GM18507 (cell line): ENCODE results near the gene CCDC92.

Source experiments
- DNase-seq: peaks from one replicate; pipeline ENCODE4 v3.0.0; 2011; ENCODE audit warnings: low read depth; ENCODE audit not compliant: insufficient read length; ENCODE audit errors: extremely low spot score
- FAIRE-seq: peaks from 2 replicates; lab custom pipeline; 2011; peaks lifted over from hg19 to GRCh38; lab: Jason Lieb, UNC

The CCDC92 gene

DNA sequence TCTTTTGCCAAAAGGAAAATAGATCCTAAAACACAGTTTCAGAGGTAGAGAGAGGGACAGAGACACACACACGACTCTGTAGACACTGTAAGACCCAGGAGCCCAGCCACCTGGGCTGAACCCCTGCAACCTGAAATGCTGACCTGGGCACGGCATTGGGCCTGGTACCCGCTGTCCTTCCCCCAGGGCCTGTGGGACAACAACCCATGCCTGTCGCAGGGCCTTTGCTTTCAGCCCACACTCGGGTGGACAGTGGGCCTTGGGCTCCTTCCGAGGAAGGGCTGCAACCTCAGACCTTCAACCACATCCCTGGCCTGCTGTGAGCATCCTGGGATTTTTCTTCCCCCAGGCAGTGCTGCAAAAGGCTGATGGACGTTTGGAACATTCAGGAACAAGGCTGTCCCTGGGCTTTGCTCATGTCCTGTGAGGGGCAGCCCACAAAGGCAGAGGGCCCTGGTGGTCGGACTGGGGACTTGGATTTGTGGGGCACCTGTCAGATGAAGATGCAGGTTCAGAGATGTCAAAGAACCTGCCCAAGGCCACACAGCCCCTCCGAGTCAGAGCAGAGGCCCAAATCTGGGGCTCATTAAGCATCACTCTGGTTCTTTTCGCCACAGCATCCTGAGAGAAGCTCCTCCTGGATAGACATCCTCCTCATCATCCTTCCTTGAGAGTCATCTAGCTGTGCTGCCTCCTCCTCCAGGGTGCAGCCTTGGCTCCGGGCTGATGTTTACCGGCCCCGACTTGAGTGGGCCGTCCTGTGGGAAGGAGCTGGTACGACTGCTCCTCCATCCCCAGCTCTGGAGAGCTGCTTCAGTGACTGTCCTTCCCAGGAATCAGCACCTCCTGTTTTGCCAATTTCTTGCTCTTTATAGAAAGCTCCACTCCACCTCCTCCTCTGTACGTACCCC lies 32.7 kb downstream of the CCDC92 start:
- DNase-seq = no peak
- FAIRE-seq = no peak

DNA sequence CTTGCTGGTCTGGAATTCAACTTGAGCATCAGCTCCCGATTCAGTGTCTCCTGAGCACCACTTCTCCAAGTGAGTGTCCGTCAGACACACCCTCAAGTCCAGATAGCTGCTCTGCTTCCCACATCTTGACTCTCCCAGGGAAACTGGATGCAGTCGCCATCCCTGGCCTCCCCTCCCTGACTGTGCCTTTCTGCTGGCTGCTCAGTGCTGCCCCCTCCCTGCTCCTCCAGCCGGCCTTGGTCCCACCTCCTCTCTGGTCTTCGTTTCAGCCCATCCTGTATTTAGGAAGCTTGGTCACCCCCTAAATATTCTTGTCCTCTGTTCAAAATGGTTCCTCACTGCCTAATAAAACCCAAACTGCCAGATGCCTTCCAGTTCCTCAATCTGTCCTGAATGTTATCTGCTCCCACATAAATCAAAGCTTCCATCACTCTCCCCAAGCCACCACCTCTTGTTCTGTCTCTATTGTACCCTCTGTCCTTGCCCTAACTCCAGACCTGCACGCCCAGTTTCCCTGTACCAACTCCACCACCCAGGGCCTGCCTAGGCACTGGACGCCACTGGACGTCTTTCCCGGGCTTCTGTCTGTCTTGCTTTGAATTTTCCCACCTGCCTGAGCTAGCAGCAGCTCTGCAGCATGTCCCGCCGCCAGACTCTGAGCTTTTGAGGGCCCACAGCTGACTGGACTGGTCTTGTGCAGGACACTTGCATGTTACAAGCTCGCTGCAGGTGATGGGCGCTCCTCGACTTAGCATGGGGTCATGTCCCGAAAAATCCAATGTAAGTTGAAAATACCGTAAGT lies 33.8 kb downstream of the CCDC92 start:
- FAIRE-seq = no peak
- no peak for DNase-seq

DNA sequence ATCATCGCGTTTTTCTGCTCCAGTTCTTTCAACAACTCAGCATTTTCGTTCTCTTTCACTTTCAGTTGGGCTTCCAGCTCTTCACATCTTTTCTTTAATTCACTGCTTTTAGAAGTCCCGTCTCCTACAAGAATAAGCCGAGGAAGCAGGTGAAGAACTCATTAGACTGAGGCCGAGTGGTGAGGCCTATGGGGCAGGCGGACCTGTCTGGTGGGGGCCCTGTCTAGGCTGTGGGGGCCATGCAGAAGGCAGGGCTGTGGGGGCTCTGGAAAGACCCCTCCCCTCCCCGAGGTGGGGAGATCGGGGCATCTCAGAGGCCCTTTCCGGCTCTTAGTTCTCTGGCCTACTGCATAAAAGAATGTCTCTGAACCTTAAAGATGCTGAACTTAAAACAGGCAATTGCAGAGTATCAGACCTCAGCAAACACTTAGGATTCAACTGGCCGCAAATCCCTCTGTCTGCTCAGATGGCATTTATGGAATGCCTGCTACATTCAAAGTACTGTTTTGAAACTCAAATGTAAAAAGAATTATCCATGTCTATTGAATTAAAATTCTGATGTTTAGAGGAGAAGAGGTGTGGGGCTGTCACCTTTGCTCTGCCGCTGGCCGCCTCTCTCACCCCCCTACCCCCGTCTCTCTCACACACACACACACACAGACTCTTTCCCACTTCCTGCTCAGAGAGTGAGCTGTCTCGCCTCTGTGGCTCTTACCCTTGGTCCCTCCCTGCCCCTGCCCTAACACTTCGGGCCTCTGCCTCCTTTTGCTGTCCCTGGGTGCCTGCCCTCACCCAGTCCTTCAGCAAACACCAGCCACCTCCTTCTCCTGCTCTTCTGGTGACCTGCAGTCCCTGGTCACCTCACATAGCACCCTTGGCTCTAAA lies 34.7 kb downstream of the CCDC92 start:
- FAIRE-seq (no peak), DNase-seq (no peak)

DNA sequence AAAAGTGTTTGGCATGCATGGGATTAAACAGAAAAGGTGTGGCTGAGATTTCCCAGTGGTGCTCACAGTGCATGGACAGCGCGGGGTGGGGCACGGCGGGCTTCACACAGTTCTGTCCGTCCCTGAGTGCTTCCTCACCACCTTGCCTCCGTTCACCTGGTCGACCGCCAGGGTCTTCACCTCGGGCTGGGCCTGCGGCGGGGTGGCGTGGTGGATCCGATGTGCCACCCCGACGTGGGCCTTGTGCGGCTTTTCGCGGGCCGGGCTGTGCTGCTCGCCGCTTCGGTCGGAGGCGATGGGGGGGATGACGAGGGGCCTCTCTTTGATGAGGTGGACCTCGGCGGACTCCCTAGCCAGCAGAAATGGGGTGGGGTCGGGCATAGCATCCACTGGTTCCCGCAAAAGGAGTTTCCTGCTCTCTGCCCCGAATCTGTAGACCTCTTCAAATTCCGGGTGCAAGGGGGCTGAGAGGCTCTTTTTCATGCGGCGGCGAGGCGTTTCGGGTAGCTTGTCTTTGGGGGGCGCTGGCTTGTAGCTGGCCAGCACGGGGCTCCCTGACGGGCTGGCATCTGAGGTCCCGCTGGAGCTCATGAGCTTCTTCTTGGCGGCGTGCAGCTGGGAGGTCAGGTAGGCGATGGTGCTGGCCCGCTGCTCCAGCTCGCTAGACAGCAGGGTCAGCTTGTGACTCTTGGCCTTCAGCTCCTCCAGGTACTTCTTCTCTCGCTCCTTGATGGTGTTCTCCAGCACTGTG lies 35.5 kb downstream of the CCDC92 start:
- no peak for DNase-seq
- no peak for FAIRE-seq

DNA sequence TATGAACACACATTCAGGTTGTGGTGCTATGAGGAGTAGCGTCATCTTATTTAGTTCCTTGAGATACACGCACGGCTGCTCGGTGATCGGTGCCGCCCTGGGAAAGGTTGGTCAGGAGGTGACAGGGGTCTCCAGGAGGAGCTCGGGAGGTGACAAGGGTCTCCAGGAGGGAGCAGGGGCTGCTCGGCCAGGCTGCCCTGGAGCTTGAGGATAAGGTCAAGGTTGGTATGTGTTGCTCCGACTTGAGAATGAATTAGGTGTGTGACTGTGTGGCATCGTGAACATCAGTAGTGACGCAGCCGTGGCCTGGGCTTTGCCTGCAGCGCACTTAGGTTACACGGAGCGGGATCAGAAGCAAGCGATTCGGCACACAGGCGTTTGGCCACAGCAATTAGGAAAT lies 36.2 kb downstream of the CCDC92 start:
- DNase-seq (no peak), FAIRE-seq (no peak)

DNA sequence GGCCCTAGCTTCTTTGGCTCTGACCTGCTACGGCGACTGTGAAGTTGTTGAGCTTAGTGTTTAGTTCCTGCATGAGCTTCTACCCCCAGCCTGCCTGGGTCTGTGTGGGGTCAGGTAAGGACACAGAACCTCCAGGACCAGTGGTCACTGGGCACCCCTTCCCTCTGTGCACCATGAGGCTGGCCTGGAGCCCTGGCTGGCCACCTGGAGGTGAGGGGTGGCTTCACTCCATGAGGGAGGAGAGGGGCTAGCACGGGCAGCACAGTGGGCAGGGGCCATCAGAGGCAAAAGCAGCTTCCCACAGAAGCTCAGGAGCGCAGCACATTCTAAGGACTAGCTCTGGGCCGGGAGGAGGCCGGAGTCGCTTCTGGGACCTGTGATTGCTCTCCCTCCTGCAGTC lies 36.7 kb downstream of the CCDC92 start:
- FAIRE-seq (no peak), DNase-seq (no peak)

DNA sequence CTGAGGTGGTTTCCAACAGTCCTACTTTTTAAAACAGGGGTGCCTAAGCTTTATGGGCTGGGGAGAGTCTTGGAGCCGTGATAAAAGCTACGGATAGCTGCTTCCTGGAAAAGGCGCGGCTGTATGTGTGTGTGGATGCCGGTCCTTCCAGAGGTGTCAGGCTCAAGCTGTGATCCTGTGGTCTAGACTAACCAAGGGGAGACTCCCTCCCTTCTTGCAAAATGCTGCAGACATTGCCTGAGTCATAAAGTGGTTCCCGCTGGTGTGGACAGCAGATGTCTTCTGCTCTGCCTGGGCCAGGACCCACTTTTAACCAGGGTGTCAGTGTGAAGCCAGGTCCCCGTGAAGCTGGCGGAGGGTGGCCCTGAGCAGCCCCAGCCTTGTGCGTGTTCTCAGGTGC lies 37.8 kb downstream of the CCDC92 start:
- FAIRE-seq (no peak), DNase-seq (no peak)

DNA sequence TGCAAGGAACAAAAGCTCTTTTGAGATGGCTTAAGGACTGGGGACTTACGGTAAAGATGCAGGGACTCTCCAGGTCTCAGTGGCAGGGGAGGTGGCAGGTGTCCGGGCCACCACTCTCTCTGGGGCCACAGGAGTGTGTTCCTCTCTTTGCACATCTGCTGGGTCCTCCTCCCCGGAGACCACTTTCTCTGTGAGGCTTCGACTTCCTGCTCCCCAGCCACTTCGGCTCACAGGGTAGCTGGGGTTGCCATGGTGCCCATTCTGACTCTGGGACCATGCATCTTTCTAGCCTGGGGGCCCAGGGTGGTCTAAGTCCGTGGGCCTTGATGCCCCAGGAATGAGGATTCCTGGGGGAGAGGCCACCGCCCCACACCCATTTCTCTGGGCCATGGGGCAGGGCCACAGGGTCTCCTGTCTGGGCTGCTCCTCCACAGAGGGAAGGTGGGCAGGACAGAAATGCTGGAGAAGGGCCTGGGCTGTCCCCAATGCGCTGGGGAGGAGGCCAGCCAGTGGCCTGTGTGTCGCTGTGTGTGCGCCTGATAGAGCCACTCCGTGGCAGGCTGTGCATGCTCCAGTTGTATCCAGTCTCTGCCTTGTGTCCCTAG lies 38.5 kb downstream of the CCDC92 start:
- no peak for DNase-seq
- FAIRE-seq = no peak

DNA sequence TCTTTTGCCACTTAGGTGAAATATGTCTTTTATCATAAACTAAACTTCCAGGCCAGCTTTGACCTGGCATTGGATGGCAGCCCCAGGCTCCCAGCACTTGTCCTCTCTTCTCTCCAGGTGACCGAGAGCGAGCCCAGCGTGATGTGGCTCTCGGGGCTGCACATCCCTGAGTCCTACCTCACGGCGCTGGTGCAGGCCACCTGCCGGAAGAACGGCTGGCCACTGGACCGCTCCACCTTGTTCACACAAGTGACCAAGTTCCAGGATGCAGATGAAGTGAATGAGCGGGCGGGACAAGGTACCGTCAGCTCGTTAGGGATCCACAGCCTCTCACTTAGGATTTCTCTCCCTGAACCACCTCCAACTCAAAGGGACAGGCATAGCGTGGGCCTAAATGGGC lies 39.4 kb downstream of the CCDC92 start:
- DNase-seq (no peak), FAIRE-seq (no peak)

DNA sequence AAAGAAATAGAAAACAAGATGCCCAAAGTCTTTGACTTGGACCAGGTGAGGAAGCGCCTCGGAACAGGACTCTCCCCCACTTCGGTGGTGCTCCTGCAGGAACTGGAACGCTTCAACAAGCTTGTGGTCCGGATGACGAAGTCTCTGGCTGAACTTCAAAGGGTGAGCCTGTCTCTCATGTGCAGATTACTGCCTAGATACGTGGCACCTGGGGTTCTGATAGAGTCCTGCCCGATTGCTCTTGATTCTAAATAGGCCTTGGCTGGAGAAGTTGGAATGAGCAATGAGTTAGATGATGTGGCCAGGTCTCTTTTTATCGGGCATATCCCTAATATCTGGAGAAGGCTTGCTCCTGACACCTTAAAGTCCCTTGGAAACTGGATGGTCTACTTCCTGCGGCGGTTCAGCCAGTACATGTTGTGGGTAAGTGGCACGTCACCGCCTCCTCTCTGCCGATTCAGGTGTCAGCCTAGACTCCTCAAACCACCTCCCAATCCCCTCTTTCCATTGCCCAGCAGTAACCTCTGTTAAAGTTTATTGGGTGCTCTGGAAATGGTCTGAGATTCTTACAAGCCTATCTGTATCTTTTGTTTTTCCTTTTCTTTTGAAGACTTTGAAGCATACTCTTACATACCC lies 40.8 kb downstream of the CCDC92 start:
- no peak for FAIRE-seq

DNA sequence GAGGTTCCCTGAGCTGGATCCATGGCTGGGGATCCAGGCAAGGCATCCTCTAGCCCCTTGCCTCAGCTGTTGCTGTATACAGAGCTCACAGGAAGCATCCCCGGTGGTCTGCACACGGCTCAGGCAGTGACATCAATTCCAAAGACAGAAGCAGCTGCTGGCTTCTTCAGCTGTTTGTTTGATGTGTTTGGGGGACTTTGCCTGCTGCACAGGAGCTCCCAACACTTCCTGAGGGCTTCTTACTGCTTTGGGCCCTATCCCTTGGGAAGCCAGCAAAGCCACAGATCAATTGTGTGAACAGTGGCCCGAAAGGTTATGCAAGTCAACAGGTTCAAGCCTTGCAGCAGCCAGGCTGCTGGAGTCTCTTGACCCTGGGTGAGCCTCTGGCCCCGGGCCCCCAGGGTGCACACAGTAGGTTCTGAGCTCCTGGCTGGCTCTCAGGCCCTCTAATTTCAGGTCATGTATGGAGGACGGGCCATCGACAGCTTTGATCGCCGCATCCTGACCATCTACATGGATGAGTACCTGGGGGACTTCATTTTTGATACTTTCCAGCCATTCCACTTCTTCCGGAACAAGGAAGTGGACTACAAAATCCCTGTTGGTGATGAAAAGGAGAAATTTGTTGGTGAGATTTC lies 42.6 kb downstream of the CCDC92 start:
- DNase-seq (no peak), FAIRE-seq (no peak)

More for the DNA sequence above, 40.8 kb downstream of the CCDC92 start:
- no peak for DNase-seq

DNA sequence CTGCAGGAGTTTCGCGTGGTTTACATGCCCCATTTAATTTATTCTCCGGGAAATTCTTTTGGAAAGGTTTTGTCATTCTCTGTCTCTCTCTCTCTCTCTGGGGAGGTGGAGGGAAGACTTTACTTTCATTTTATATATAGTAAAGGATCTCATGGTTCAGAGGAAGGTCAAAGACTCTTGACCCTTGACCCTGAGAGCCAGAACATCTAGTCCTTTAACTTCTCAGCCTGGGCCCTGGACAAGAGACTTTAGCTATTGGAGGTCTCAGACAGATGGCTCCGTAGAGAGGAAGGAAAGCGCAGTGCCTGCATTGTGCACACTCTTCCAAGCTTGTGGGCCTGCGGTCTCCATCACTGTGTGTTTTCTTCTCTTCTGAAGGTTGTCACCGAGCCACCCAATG lies 43.7 kb downstream of the CCDC92 start:
- FAIRE-seq (no peak), DNase-seq (no peak)

DNA sequence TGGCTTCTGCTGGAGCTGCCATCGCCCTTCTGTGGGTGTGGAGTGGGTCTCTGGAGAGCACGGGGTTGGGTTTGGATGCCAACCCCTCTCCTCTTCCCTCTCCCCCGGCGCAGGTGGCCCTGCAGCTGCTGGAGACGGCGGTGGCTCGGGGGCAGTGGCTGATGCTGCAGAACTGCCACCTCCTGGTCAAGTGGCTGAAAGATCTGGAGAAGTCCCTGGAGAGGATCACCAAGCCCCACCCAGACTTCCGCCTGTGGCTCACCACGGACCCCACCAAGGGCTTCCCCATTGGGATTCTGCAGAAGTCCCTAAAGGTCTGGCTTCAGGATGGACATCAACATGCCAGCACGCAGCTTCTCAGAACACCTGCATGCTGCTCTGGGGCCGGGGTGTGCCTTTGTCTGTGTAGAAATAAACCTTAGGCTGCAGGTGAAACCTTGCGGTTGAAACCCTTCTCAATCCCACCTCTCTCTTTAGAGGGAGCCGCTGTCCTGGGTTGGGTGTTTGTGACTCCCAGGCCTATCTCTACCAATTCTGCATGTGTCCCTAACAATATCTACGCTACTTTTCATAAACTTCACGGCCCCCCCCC lies 44.3 kb downstream of the CCDC92 start:
- FAIRE-seq (no peak), DNase-seq (no peak)

DNA sequence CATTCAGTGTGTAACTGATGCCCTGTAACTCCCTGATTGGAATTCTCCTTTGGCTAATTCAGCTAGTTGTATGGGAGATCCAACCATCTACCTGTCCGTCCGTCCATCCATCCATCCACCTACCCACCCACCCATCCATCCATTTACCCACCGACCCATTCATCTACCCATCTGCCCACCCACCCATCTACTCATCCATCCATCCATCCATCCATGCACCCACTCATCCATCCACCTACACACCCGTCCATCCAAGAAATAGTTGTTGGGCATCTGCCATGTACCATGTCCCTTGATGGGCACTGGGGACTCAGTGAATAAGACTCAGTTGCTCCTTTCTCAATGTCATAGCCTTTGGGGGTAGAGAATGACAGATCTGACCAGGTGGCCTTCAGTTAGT lies 48.1 kb downstream of the CCDC92 start:
- DNase-seq (no peak), FAIRE-seq (no peak)

DNA sequence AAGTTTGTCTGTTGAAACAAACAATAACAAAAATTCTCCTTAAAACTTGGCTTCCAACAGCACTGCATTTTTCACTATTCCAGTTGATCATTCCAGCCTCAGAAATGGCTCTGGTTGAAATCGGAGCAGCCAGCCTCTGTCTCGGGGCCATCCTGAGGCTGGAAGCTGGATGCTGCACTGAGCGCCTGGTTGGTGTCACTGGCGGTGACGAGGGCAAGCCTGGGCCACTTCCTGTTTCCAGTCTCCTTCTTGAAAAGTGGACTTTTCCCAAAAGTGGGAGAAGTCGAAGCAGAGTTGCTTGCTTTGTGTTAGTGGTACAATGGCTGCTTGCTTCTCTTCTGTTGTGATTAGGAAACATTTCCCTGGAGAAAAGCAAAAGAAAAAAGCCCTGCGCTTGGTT lies 48.7 kb downstream of the CCDC92 start:
- FAIRE-seq = no peak

DNA sequence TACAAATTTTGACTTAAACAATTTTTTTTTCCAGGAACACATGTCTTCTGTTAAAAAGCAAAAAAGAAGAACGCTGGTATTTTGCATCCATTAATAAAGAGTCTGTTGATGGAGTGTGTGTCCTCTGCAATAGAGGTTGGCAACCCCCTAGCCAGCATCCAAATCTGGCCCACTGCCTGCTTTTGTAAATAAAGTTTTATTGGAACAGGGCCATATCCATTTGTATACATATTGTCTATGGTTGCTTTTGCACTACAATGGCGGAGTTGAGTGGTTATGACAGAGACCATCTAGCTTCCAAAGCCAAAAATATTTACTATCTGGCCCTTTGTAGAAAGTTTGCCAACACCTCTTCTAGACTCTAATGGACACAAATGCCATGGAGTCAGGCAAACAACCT lies 49.6 kb downstream of the CCDC92 start:
- FAIRE-seq = no peak
- no peak for DNase-seq

More for the DNA sequence above, 48.7 kb downstream of the CCDC92 start:
- no peak for DNase-seq

DNA sequence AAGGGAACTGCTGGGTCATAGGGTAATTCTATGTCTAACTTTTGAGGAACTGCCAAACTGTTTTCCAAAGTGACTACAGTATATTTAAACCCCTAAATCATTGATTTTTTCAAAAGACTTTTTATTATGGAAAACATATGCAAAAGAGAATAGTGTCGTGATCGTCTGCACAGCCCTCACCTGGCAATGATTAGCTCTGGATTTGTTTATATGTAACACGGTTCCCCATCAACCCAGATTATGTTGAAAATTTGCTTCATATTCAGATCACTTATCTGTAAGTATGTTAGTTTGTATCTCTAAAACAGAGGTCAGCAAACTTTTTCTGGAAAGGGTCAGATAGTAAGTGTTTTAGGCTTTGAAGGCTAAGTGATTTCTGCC lies 52.7 kb downstream of the CCDC92 start:
- DNase-seq (no peak), FAIRE-seq (no peak)
